GM23248 (cell line): ENCODE results near the gene HSBP1L1.

Experiments
- EZH2 ChIP-seq: fragments of 200-600 bp; sonication (generic); IDR thresholded peaks from 2 replicates; pipeline ENCODE4 v1.6.1; 2018; ENCODE audit warnings: antibody characterized with exemption, mild to moderate bottlenecking; ENCODE audit not compliant: insufficient read depth, poor library complexity, severe bottlenecking
- EZH2phosphoT487 ChIP-seq: fragments of 200-600 bp; sonication (generic); IDR thresholded peaks from 2 replicates; pipeline ENCODE4 v1.6.1; 2018; ENCODE audit warnings: antibody characterized with exemption, moderate library complexity, mild to moderate bottlenecking, low read depth; ENCODE audit not compliant: insufficient read depth

GRCh38 chr18:79935098-79935480 lies 29.4 kb upstream of the HSBP1L1 start:
- TF ChIP-seq EZH2 (no peak), EZH2phosphoT487 (no peak)
